HCT116 (cell line): ENCODE data around the gene WWOX.

ENCODE experiments used
- EZH2 ChIP-seq: fragments of 200-600 bp; sonication (generic); IDR thresholded peaks from 2 replicates; pipeline ENCODE4 v1.6.1; 2017; ENCODE audit warnings: antibody characterized with exemption, mixed run types
- JUND ChIP-seq: IDR thresholded peaks from 2 replicates; pipeline ENCODE4 v1.6.1; 2012
- POLR2A ChIP-seq: IDR thresholded peaks from 2 replicates; pipeline ENCODE4 v1.7.0; 2011; ENCODE audit warnings: borderline replicate concordance; ENCODE audit not compliant: insufficient read depth, insufficient read length; ENCODE audit errors: extremely low read depth
- TCF7L2 ChIP-seq: IDR thresholded peaks from 2 replicates; pipeline ENCODE4 v1.7.0; 2011; ENCODE audit warnings: borderline replicate concordance, inconsistent platforms; ENCODE audit not compliant: insufficient read depth, insufficient read length; ENCODE audit errors: extremely low read depth

DNA sequence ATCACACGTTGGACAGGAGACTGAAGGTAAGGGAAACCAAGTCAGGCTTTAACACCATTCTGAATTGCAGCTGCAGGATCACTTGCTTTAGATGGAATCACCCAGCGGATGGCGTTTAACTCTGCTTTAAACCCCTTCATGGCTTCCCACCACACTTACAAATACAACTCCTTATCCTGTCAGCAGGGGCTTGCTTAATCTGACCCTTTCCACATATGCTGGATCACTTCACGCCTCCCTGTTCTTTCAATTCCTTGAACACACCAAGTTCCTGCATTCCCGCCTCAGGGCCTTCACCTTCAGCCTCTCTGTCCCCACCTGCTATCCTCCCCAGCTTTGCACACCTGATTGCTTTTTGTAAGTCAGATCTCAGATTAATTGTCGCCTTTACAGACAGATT is 1058.9 kb downstream of the WWOX start:
- no peak for TF ChIP-seq JUND
- no peak for TF ChIP-seq POLR2A
- TF ChIP-seq EZH2 = no peak
- no peak for TF ChIP-seq TCF7L2
